Measurements from ENCODE around the gene GMDS. TPM values are rescaled to one million over a fixed set of nuclear protein-coding genes. Genes with fewer than 3 reads are reported as not detected.

The GMDS gene
- total RNA-seq, 1 donor from 2014 or later = 44.5 TPM

DNA sequence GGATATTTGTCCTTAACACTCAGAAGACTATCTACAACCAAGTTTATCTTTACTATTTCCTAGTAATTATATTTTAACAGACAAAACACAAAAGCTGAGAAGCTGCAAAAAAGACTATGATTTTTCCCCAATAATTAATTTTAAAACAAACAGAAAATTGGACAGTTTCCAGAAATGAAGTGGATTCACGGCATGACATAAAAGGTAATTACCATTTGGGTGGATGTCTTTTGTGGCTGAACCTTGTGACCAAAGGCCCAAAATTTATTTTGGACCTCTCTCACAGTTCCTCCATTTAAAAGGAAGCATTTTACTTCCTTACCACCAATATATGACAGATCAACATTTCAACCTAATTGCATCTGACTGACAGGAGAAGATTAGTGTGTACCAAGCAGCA, 90.2 kb downstream of the GMDS start:
- no peak overlapping the region for H3K4me3 Mint-ChIP-seq
- peaks cover 3% of the 10 kb centered on the region for H3K27me3 Mint-ChIP-seq (ENCODE audit: insufficient read depth)

DNA sequence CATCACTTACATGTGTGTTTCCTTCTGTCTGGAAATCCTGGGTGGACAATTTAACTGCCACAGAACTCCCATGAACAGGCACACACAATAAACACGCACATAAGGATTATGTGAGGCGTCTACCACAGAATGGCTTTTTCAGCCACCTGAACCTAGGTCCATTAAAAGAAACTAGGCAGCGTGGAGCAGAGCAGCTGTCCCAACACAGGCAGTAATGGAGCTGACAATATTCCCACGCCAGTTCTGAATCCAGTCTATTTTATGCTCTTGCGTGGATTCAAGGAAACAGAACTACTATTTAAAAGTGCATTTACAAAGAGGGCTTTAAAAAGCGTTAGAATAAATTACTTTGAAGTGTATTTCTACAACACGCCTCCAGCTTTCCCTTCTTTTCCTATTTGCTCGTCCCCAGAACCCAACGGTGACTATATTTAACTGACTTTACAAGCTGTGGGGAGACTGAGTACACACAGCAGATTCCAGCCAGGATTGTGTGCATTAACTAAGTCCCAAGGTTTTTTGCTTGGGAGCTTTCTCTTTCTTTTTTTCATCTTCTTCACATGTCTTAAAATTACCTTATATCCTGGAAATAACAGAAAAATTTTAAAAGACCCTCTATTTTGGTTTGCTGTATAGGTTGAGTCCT, 95.9 kb downstream of the GMDS start:
- intact Hi-C loops (cut with micrococcal nuclease) = no loop called here
- peaks cover 3% of the 10 kb centered on the region for H3K27me3 Mint-ChIP-seq (ENCODE audit: insufficient read depth)
- H3K27ac Mint-ChIP-seq = no peak overlapping the region
- DNase-seq (ENCODE audit: low spot score) = no peak
- no peak overlapping the region for H3K4me3 Mint-ChIP-seq
- H3K36me3 Mint-ChIP-seq (ENCODE audit: low read depth) = no peaks in the 10 kb centered on the region
- H3K9me3 Mint-ChIP-seq = no peaks in the 10 kb centered on the region
- no peaks in the 10 kb centered on the region for H3K4me1 Mint-ChIP-seq (ENCODE audit: low read depth)

More for the DNA sequence above, 90.2 kb downstream of the GMDS start:
- H3K9me3 Mint-ChIP-seq = no peaks in the 10 kb centered on the region
- peaks cover 23% of the 10 kb centered on the region for H3K4me1 Mint-ChIP-seq (ENCODE audit: low read depth)
- H3K36me3 Mint-ChIP-seq (ENCODE audit: low read depth) = no peaks in the 10 kb centered on the region
- DNase-seq (ENCODE audit: low spot score) = no peak
- intact Hi-C loops (cut with micrococcal nuclease) = no loop called here
- H3K27ac Mint-ChIP-seq = no peak overlapping the region

DNA sequence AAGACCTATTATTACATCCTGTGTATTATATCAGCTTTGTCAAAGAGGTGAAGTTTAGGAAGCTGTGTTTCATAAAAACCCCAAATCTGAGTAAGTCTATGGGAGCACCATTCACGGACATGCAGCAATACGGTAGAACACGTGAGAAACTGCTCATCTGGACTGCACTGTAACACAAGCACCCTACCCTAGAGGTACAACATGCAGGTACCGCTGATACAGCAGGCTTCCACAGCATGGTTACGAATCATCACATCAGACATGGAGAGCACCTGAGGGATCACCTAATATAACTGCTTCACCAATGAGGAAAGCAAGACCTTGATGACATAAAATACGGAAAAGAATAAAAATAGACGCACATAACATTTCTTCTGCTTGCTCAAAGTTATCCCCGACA, 96.7 kb downstream of the GMDS start:
- Mint-ChIP-seq H3K36me3 (ENCODE audit: low read depth) (no peaks in the 10 kb centered on the region), H3K27ac (no peak overlapping the region), H3K4me3 (no peak overlapping the region), H3K4me1 (ENCODE audit: low read depth) (no peaks in the 10 kb centered on the region), H3K27me3 (ENCODE audit: insufficient read depth) (peaks cover 3% of the 10 kb centered on the region), H3K9me3 (no peaks in the 10 kb centered on the region)
- intact Hi-C loops (cut with micrococcal nuclease) = no loop called here
- no peak for DNase-seq (ENCODE audit: low spot score)

DNA sequence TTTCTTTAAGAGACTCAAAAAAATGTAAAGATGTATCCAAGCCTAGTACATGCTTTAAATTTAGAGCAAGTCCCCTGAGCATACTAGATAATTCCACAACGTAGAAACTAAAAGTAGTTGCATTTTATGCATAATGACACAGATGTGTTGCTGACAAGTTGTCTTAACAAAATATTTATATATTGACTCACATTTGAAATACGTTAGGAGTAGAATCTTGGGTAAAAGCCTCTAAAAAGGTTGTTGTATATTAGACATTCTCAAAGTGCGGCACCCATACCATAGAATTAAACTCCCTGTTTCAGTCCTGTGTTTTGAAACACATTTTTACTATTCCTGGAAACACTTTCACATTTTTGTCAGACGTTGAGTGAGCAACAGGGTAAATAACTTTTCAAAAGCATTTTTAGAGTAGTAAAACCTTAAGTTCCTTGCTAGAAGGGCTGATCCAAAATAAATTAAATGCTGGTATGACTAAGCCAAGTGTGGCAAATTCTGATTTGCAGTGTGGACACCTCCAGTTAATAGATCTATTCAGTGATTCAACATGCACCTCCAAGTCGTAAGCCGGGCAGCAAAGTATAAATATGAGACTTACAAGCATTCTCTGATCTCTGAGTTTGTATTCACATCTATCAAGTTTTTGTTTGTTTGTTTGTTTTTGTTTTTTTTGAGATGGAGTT, 97.5 kb downstream of the GMDS start:
- no peaks in the 10 kb centered on the region for H3K36me3 Mint-ChIP-seq (ENCODE audit: low read depth)
- H3K27ac Mint-ChIP-seq = no peak overlapping the region
- no peak overlapping the region for H3K4me3 Mint-ChIP-seq
- no peaks in the 10 kb centered on the region for H3K4me1 Mint-ChIP-seq (ENCODE audit: low read depth)
- H3K27me3 Mint-ChIP-seq (ENCODE audit: insufficient read depth) = no peaks in the 10 kb centered on the region
- no peaks in the 10 kb centered on the region for H3K9me3 Mint-ChIP-seq
- intact Hi-C loops (cut with micrococcal nuclease) = no loop called here
- no peak for DNase-seq (ENCODE audit: low spot score)

DNA sequence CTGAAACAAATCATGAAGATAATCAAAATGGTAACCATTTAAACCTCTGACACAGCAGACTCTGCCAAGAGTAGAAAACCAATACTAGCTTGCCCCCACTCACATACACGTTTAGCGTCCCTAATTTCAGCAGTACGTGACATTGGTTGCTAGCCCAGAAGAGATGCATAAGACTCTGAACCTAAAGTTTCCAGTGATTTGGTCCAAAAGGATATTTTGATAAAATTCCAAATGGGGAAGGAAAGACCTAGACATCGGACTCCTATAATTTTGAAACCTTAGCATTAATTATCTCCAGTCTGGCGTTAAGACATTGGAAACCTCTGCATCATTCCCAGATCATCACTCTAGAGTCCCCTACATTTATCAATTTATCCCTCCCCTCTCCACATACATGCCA, 98.1 kb downstream of the GMDS start:
- Mint-ChIP-seq H3K9me3 (no peaks in the 10 kb centered on the region), H3K36me3 (ENCODE audit: low read depth) (no peaks in the 10 kb centered on the region), H3K27ac (no peak overlapping the region), H3K4me1 (ENCODE audit: low read depth) (no peaks in the 10 kb centered on the region), H3K27me3 (ENCODE audit: insufficient read depth) (no peaks in the 10 kb centered on the region), H3K4me3 (no peak overlapping the region)
- DNase-seq (ENCODE audit: low spot score) = no peak
- intact Hi-C loops (cut with micrococcal nuclease) = no loop called here

DNA sequence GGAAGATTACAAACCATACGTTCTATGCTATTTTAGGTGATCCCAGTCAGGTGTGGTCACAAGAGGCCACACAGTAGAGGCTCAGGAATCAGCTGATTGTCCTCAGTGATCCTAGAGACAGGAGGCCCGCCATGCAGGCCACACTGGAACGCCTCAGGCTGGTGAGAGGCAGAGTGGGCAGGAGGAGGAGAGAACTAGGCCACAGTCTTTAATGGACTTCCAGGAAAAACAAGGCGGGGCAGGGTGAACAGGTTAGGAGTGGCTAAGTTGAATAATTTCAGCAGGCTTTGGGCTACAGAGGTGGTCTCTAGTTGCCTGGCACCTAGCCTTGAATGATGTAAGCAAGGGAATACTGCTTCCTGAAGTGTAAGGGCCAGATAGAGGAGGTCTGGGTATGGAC, 101.2 kb downstream of the GMDS start:
- Mint-ChIP-seq H3K27ac (no peak overlapping the region), H3K27me3 (ENCODE audit: insufficient read depth) (no peaks in the 10 kb centered on the region), H3K4me3 (no peak overlapping the region), H3K9me3 (no peaks in the 10 kb centered on the region), H3K4me1 (ENCODE audit: low read depth) (peaks cover 5% of the 10 kb centered on the region), H3K36me3 (ENCODE audit: low read depth) (no peaks in the 10 kb centered on the region)
- intact Hi-C loops (cut with micrococcal nuclease) = no loop called here
- no peak for DNase-seq (ENCODE audit: low spot score)

DNA sequence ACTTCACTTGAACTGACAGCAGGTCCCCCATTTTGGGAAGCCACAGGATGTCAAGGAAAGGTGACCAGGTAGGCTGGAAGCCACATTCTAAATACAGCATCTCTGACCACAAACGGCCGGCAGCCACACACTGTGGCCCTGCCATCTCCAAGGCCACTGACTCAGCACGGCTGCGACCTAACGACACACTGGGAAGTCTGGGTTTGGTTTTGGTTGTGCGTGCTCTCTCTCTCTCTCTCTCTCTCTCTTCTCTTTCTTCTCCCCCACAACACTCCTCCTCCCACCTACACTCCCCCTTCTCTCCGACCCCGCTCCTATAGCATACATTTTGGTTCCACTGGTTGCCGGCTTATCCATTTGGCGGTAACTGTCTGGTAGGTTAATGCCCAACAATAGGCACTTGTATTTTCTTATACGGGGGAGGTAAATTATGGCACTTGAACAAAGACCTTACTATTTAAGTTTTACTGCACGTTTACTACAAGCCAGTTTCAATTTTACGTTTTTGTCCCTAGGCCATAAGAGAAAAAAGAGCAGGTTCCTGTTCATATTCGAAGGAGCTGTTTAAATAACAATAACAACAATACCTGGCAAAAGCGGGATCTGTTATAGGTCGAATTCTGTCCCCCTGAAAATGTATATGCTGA, 103.6 kb downstream of the GMDS start:
- H3K4me1 Mint-ChIP-seq (ENCODE audit: low read depth) = peaks cover 5% of the 10 kb centered on the region
- DNase-seq (ENCODE audit: low spot score) = no peak
- H3K27ac Mint-ChIP-seq = no peak overlapping the region

DNA sequence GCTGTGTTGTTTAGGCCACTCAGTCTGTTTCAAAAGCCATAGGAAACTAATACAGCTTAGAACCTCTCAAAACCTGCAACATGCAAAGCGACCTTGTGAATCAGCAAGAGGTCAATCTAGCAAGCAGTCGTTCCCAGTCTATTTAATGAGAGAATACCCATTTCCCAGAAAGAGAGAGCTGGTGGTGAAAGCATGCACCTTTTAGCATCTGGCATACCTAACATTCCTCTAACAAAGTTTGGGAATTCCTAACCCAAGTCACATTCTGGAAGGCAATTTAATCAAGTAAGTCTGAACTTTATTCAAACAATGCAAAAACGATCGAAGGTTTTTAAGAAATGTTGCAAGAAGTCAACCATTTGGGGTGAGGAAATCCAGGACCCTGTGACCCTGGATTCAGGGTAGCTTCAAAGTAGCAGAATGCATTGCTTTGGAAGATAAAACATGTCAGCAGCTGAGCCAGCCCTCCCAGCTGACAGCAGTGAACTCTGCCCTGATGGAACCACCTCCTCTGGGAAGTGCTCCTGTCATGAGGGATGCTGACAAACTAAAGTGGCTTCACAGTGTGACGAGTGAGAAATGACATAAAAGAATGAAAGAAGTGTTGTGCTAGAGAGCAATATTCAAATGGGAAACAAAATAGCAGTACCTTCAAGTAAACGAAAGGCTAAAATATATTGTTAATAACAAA, 104.8 kb downstream of the GMDS start:
- no peaks in the 10 kb centered on the region for H3K27me3 Mint-ChIP-seq (ENCODE audit: insufficient read depth)
- no peak for DNase-seq (ENCODE audit: low spot score)
- no peaks in the 10 kb centered on the region for H3K36me3 Mint-ChIP-seq (ENCODE audit: low read depth)
- intact Hi-C loops (cut with micrococcal nuclease) = no loop called here
- no peak overlapping the region for H3K4me3 Mint-ChIP-seq
- H3K27ac Mint-ChIP-seq = no peak overlapping the region
- H3K9me3 Mint-ChIP-seq = no peaks in the 10 kb centered on the region
- peaks cover 5% of the 10 kb centered on the region for H3K4me1 Mint-ChIP-seq (ENCODE audit: low read depth)

More for the DNA sequence above, 103.6 kb downstream of the GMDS start:
- Mint-ChIP-seq H3K27me3 (ENCODE audit: insufficient read depth) (no peaks in the 10 kb centered on the region), H3K36me3 (ENCODE audit: low read depth) (no peaks in the 10 kb centered on the region), H3K4me3 (no peak overlapping the region), H3K9me3 (no peaks in the 10 kb centered on the region)
- intact Hi-C loops (cut with micrococcal nuclease) = no loop called here

DNA sequence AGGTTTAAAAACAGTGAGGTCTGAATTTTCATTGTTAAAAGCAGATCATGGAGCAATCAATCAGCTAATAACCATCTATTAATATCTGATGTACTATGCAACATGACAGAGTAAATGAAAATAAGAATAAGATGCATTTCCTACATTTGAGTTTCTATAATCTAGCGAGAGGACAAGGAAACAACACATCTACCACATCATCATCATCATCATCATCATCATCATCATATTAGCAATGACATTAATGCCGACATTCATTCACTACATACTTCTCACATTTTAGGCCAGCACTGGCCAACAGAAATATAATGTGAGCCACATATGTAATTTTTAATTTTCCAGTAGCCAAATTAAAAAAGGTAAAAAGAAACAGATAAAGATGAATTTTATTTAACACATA, 110.0 kb downstream of the GMDS start:
- Mint-ChIP-seq H3K27me3 (ENCODE audit: insufficient read depth) (no peaks in the 10 kb centered on the region), H3K4me3 (no peak overlapping the region), H3K4me1 (ENCODE audit: low read depth) (no peaks in the 10 kb centered on the region), H3K27ac (no peak overlapping the region), H3K36me3 (ENCODE audit: low read depth) (no peaks in the 10 kb centered on the region), H3K9me3 (no peaks in the 10 kb centered on the region)
- no peak for DNase-seq (ENCODE audit: low spot score)
- intact Hi-C loops (cut with micrococcal nuclease) = no loop called here

DNA sequence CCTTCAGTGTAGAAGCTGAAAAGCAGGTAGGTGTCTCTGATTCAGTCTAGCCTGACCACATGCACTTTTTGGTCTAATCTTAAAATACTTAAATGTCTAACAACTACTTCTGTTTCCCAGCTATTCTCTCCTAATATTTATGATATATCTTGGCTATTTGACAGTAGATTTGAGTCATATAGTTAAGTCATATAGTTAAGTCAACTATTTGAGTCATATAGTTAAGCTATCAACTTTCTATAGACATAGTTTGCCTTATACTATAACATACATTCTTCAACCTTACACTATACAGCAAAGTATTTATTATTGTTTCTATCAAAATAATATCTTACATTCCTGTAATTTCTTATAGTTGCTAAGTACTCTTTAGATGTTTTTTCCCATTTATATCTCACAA, 110.9 kb downstream of the GMDS start:
- H3K9me3 Mint-ChIP-seq = no peaks in the 10 kb centered on the region
- intact Hi-C loops (cut with micrococcal nuclease) = no loop called here
- DNase-seq (ENCODE audit: low spot score) = no peak
- H3K27ac Mint-ChIP-seq = no peak overlapping the region
- no peaks in the 10 kb centered on the region for H3K27me3 Mint-ChIP-seq (ENCODE audit: insufficient read depth)
- no peak overlapping the region for H3K4me3 Mint-ChIP-seq
- H3K36me3 Mint-ChIP-seq (ENCODE audit: low read depth) = no peaks in the 10 kb centered on the region
- H3K4me1 Mint-ChIP-seq (ENCODE audit: low read depth) = peaks cover 4% of the 10 kb centered on the region

DNA sequence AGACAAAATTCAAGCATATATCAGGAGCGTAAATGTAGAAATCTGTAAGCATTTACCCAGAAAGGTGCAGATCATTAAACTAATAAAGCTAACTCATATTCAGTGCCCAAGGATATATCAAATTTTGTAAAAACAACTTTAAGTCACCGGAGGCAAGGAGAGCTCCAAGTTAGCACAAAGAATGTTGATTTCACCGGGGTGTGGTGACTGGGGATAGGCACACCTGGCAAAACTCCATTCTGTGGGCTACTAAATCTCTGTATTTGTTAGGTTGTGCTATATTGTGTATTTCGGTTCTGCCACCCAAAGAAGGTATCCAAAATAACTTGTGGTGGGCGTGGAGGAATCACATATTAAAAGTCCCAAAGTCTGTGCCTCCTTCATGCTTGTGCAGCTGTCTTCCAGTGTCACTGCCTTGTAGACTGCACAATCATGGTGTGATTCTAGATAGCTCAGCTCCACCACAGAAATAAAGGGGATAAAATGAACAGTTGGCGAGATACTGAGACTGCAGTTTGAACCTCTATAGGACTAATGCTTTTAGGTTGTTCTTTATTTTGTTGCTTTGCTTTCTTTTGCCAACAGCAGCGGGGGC, 111.6 kb downstream of the GMDS start:
- intact Hi-C loops (cut with micrococcal nuclease) = no loop called here
- Mint-ChIP-seq H3K9me3 (no peaks in the 10 kb centered on the region), H3K27ac (no peak overlapping the region), H3K4me3 (no peak overlapping the region), H3K4me1 (ENCODE audit: low read depth) (peaks cover 11% of the 10 kb centered on the region), H3K27me3 (ENCODE audit: insufficient read depth) (no peaks in the 10 kb centered on the region), H3K36me3 (ENCODE audit: low read depth) (no peaks in the 10 kb centered on the region)
- no peak for DNase-seq (ENCODE audit: low spot score)

DNA sequence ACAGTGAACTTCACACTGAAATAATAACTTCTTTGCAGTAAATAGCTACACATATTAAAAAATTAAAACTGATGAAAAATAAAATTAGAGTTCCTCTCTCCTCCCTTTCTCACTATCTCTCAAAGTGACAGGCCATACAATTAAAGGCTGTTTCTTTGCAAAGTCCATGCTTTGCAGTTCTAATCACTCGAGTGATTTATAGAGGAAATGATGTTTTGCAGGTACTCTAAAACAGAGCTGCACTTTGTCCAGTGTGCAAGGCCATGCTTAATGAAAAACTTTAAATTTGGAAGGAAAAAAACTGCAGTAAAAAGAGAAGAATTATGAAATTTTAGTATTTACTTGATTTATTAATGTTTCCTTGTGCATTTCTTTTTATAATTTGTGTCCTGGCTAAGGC, 112.5 kb downstream of the GMDS start:
- no peaks in the 10 kb centered on the region for H3K36me3 Mint-ChIP-seq (ENCODE audit: low read depth)
- H3K9me3 Mint-ChIP-seq = no peaks in the 10 kb centered on the region
- H3K4me3 Mint-ChIP-seq = no peak overlapping the region
- no peaks in the 10 kb centered on the region for H3K27me3 Mint-ChIP-seq (ENCODE audit: insufficient read depth)
- DNase-seq (ENCODE audit: low spot score) = no peak
- intact Hi-C loops (cut with micrococcal nuclease) = no loop called here
- no peak overlapping the region for H3K27ac Mint-ChIP-seq
- H3K4me1 Mint-ChIP-seq (ENCODE audit: low read depth) = peaks cover 18% of the 10 kb centered on the region

DNA sequence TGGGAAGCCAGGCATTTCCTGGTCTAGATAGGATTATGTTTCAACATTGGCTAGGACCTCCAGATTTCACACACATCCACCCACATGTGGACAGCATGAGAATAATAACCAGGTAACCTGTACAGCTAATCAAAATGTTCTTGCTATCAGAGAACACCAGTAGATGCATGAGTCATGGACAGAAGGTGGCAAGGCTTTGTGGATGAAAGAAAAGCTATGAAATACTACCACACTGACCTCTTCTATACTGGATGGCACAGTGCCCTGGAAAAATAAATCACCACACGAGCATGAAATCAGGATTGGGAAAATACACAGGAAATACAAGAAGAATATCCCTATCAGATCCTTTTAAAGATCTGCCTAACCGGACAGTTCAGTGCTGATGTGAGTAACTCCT, 113.0 kb downstream of the GMDS start:
- H3K36me3 Mint-ChIP-seq (ENCODE audit: low read depth) = no peaks in the 10 kb centered on the region
- intact Hi-C loops (cut with micrococcal nuclease) = no loop called here
- H3K27me3 Mint-ChIP-seq (ENCODE audit: insufficient read depth) = no peaks in the 10 kb centered on the region
- DNase-seq (ENCODE audit: low spot score) = no peak
- peaks cover 23% of the 10 kb centered on the region for H3K4me1 Mint-ChIP-seq (ENCODE audit: low read depth)
- no peak overlapping the region for H3K4me3 Mint-ChIP-seq
- no peak overlapping the region for H3K27ac Mint-ChIP-seq
- H3K9me3 Mint-ChIP-seq = no peaks in the 10 kb centered on the region

All from activated T-helper 1 cell treated with anti-CD3 and anti-CD28 coated beads, Interleukin-12 subunit alpha, Interleukin-12 subunit beta, Interleukin-2, Interleukin-4 antibody, amounts not matched to agents 30 ng/mL and 10 ng/mL and 1 ng/mL, durations not matched to agents 14 hours and 24 hours and 36 hours (primary cell).